GM18858 (cell line): ENCODE data around the gene ZFP1.
"Not testable (repeated sequence)": the region's sequence is repeated elsewhere in the genome, so short reads cannot be mapped to it uniquely, and the experiment has no call there.

Experiments
- ATAC-seq: cut with Tn5 transposase; IDR thresholded peaks from one replicate; pipeline ENCODE4 v1.9.1; 2021; ENCODE audit not compliant: unreplicated experiment

The ZFP1 gene

GRCh38 chr16:75112734-75113491, 35.4 kb upstream of the ZFP1 start:
- no peak for ATAC-seq

DNA sequence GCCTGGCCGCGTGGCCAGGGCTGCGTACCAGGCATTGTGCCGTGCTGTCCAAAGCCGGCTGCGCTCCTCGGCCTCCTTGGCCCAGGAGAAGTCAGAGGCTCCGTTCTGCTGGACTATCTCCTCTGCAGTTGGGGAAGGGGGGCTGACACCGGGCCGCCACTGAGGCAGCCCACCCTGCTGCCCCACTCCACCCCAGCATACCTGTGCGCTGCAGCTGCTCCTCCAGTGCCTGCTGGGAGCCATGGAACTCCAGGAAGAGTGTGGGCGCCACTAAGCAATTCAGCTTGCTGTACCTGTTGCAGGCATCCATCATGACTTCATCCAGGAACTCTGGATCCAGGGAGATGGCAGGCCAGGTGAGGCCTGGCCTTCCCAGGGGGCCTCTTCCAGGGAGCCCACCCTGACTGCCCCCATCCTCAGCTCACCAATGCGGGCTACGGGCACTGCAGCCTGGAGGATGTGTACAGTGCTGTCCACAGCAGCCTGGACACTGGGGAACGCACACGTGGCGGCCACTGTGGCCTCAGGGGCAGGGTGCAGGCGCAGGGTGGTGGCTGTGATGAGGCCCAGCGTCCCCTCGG, 34.7 kb upstream of the ZFP1 start:
- no peak for ATAC-seq

DNA sequence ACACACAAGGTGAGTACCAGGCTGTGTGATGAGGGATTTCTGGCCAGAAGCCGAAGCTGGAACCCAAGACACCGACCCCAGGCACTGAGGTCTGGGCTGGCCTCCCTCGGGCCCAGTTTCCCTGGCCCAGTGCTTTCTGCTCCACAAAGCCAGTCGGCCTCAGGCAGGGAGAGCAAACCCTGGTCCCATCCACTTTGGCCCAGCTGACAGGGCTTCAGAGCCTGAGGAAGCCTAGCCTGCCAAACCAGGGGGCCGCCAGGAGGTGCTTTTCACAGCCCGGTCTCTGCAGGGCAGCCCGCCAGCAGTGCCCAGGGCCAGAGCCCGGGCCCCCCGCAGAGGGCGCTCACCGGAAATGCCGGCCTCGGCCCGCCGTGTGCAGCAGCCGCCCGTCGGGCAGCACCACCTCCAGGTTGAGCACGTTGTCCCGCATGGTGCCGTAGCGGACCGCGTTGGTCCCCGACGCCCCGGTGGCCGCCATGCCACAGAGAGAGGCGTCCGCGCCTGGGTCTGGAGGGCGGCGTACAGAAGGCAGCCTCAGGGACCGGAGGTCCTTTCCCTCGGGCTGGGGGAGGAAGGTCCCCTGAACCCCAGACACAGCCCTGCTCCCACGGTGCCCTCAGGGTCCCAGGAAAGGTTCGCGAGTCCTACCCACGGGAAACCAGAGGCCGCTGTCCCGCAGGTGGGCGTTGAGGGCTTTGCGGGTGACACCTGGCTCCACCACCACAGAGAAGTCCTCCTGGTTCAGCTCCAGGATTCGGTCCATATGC, 34.0 kb upstream of the ZFP1 start:
- ATAC-seq: no peak

DNA sequence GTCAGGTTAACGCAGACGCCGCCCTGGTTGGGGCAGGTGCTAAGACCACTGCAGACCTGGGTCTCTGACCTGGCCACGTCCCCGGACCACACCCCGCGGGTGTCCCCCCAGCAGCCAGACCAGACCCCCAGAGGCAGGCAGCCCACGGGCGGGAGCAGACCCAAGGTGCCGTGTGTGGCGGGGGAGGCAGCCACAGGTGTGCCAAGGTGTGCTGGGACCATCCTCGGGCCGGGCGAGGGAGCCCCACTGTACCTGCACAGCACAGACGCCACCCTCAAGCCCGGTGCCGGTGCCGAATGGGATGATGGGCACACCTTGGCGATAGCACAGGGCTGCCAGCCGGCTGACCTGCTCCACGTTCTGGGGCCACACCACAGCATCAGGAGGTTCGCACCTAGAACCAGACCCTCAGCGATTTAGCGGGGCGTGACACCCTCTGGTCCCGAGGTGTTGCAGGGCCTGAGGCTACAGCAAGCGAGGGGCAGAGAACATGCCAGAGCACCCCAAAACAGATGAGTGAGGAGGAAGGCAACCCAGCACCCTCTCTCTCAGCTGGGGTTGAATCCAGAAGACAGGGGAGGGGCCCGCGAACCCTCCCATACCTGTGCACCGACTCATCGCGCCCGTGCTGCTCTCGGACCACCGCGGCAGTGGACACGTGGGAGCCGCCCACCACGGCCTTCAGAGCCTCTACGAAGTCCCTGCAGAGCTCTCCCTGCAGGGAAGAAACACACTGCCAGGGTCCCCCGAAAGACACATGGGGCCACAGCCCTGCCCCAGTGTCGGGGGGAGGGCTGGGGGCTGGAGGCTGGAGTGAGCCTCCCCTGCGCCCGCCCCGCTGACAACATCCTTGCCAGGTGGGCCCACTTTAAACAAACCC, 33.1 kb upstream of the ZFP1 start:
- ATAC-seq: no peak

- no peak for ATAC-seq
Observed at GRCh38 chr16:75116081-75116910, 32.0 kb upstream of the ZFP1 start, which contains the start of gene LDHD. TSS of gene LDHD (minus strand) at chr16:75116780. CDS start at chr16:75116720, 60 bp downstream.

GRCh38 chr16:75116911-75117245, 31.4 kb upstream of the ZFP1 start:
- no peak for ATAC-seq

DNA sequence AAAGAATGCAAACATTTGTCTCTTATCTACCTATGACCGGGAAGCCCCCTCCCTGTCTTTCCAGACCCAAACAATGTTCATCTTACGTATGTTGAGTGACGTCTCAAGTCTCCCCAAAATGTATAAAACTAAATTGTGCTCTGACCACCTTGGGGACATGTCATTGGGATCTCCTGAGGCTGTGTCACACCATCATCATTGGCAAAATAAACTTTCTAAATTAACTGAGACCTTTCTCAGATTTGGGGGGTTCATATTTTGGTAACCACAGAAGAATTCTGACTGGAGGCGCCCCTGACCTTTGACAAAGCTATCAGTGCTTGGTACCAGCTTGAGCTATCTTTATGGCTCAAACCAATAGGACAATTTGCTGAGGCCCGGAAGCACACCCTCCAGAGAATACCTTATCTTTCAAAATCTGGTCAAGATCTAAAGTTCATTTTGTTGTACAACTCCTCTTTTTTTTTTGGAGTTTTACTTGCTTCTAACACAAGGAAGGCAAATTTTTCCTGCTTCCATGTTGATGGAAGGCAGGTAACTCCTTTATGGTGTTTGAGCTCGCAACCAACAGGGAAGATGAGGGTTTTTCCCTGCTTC, 29.3 kb upstream of the ZFP1 start:
- no peak for ATAC-seq

DNA sequence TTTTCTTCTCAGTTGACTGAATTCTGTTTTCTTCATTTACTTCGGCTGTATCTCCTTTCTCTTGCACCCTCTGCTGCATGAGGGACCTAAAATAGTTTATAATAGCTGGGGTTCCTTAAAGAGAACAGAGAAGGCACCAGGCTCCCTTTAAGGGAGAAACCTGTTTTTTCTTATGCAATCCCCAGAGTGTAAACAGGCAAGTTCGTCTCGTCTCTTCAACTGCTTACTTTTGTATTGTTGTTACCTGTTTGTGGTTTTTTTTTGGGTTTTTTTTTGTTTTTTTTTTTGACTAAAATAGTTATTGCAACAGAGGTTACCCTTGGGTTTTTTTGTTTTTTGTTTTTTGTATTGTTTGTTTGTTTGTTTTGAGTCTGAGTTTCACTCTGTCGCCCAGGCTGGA, 28.1 kb upstream of the ZFP1 start:
- no peak for ATAC-seq

- no peak for ATAC-seq
Observed at GRCh38 chr16:75121949-75122568, 26.3 kb upstream of the ZFP1 start.

DNA sequence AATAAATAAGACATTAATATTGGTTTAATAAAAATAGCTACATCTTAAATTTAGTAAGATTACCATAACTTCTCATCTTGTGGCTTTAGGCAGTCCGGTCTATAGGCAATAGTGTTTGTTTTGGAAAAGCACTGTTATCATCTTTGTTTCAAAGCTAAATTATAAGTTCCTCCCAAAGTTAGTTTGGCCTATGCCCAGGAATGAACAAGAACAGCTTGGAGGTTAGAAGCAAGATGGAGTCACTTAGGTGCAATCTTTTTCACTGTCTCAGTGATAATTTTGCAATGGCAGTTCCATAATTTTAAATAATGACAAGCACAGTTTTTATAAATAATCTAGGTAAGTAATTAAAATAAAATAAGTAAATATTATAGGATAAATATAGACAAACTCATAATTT, 25.7 kb upstream of the ZFP1 start:
- no peak for ATAC-seq

DNA sequence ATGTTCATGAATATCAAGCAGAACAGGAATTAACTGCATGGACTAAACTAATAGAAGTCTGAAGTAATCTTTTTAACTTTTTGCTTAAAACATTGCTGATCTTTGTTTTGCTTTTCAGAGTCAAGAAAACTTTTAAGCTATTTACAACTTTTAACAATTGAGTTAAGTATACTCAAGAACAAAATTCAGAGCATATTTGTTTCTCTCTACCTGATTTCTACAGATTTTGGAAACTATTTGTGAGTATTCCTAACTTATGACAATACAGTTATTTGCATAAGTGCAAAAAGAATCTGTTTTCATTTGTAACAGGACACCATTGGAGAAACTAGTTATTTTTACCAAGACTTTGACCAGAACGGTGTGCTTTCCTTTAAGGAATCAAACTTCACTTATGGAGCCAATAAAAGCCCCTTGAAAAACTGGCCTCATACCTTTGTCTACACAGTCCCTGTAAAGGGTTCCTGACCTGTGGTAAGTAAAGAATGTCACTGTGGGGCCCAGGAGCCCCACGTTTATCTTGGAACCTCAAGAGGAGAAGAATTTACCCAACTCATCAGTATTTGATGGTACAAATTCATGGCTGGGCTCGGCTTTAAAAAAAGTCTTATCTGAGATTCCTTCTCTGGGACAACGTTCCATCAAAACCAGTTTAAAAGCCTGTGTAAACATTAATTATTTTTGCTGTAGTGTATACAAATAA, 20.5 kb upstream of the ZFP1 start:
- no peak for ATAC-seq

DNA sequence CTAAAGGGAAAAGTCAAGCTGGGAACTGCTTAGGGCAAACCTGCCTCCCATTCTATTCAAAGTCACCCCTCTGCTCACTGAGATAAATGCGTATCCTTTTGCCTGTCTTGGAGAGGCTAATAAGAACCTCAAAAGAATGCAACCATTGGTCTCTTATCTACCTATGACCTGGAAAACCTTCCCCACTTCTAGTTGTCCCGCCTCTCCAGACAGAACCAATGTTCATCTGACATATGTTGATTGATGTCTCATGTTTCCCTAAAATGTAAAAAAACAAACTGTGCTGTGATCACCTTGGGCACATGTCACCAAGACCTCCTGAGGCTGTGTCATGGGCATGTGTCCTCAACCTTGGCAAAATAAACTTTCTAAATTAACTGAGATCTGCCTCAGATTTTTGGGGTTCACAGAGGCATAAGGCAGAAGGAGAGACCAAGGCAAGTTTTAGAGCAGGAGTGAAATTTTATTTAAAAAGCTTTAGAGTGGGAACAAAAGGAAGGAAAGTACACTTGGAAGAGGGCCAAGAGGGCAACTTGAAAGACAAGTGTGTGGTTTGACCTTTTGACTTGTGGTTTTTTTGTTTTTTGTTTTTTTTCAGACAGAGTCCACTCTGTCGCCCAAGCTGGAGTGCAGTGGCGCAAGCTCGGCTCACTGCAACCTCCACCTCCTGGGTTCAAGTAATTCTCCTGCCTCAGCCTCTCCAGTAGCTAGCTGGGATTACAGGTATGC, 18.7 kb upstream of the ZFP1 start:
- not testable (repeated sequence) for ATAC-seq

DNA sequence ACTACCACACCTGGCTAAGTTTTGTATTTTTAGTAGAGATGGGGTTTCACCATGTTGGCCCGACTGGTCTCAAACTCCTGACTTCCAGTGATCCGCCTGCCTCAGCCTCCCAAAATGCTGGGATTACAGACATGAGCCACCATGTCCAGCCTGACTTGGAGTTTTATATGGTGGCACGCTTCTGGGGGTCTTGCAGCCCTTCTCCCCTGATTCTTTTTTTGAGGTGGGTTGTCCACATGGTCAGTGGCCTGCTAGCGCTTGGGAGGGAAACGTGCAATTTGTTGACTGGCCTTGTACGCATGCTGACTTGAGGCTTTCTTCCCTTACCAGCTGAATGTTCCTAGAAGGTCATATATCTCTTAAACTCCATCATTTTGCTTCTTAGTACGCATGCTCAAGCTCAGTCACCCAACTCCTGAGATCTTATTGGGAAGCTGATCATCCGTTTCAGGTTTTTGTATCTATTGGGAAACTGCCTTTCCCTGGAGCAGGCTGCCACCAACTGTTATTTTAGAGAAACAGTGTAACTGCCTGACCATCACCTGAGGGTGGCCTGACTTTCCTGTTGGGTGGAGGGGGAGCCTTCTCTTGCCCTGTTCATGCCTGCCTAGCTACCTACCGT, 18.1 kb upstream of the ZFP1 start:
- ATAC-seq: no peak

GRCh38 chr16:75131081-75131480, 17.2 kb upstream of the ZFP1 start:
- ATAC-seq: no peak

GRCh38 chr16:75138233-75138632, 10.1 kb upstream of the ZFP1 start:
- ATAC-seq: no peak

GRCh38 chr16:75138636-75139035, 9.7 kb upstream of the ZFP1 start:
- no peak for ATAC-seq

DNA sequence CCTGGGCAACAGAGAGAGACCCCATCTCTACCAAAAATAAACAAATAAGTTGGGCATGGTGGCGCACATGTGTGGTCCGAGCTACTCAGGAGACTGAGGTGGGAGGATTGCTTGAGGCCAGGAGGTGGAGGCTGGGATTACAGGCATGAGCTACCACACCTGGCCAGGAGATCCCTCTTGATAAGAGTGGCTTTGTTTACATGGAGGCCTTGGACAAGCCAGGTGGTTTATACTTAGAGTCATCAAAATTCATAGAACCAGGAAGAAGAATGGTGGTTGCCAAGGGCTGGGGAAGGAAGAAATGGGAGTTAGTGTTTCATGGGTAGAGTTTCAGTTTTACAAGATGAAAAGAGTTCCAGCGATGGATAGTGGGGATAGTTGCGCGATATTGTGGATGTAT, 8.8 kb upstream of the ZFP1 start:
- no peak for ATAC-seq

DNA sequence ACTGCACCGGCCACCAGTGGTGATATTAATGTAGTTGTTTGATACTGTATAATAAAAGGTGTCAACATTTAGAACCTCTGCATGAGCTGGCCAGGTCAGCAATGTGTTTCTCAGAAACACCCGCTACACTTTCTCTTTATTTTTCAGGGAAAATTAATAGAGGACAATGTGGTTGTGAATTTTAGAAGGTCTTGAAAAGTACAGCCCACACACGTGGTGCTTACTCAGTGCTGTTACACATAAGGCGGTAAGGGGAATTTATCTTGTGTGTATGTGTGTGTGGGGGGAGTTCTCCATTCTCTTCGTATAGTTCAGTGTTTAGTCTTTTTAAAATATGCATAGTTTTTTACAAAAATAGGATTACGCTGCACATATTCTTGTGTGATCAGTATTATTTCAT, 4.4 kb upstream of the ZFP1 start:
- ATAC-seq: no peak
